Measurements from ENCODE around the gene PSMB9.

DNA sequence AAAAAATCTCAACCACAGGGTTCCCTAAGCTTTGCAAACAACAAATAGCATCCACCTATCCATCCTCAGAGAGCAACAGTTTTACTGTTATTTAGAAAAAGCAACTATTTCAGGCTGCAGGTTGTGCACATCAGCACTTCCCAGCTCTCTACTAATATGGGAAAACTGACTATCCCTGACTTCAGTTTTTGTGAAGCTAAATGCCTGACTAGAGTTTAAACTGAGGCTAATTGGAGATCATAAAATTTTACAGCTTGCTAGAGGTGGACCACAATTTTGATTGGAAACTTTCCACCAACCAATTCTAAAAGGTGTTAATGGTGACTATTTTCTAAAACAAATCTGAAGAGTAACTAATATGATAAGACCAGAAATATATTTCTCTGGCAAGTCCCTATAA is 50.0 kb downstream of the PSMB9 start:
- TF ChIP-seq, protein P1, sequence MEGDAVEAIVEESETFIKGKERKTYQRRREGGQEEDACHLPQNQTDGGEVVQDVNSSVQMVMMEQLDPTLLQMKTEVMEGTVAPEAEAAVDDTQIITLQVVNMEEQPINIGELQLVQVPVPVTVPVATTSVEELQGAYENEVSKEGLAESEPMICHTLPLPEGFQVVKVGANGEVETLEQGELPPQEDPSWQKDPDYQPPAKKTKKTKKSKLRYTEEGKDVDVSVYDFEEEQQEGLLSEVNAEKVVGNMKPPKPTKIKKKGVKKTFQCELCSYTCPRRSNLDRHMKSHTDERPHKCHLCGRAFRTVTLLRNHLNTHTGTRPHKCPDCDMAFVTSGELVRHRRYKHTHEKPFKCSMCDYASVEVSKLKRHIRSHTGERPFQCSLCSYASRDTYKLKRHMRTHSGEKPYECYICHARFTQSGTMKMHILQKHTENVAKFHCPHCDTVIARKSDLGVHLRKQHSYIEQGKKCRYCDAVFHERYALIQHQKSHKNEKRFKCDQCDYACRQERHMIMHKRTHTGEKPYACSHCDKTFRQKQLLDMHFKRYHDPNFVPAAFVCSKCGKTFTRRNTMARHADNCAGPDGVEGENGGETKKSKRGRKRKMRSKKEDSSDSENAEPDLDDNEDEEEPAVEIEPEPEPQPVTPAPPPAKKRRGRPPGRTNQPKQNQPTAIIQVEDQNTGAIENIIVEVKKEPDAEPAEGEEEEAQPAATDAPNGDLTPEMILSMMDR (IDR thresholded peaks at IDR 0.05) = no peak
- no peak for TF ChIP-seq POLR2A (IDR thresholded peaks at IDR 0.05)
